Measurements from ENCODE around the gene VPS18.

DNA sequence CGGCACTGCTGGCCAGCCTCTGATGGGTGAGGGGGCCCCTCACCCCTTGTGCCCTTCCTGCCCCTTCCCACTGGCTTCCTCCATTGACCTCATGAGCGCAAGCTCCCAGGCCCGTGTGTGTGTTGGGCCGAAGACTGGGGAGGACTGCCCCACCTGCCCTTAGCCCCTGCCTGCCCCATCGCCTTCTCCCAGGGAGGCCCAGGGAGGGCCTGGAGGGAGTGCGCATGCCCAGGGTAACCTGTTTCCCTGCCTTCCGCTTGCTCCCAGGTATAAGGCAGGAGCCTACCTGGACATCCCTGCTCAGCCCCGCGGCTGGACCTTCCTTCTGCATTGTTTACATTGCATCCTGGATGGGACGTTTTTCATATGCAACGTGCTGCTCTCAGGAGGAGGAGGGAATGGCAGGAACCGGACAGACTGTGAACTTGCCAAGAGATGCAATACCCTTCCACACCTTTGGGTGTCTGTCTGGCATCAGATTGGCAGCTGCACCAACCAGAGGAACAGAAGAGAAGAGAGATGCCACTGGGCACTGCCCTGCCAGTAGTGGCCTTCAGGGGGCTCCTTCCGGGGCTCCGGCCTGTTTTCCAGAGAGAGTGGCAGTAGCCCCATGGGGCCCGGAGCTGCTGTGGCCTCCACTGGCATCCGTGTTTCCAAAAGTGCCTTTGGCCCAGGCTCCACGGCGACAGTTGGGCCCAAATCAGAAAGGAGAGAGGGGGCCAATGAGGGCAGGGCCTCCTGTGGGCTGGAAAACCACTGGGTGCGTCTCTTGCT, 43.7 kb downstream of the VPS18 start:
- TF ChIP-seq, protein P1, sequence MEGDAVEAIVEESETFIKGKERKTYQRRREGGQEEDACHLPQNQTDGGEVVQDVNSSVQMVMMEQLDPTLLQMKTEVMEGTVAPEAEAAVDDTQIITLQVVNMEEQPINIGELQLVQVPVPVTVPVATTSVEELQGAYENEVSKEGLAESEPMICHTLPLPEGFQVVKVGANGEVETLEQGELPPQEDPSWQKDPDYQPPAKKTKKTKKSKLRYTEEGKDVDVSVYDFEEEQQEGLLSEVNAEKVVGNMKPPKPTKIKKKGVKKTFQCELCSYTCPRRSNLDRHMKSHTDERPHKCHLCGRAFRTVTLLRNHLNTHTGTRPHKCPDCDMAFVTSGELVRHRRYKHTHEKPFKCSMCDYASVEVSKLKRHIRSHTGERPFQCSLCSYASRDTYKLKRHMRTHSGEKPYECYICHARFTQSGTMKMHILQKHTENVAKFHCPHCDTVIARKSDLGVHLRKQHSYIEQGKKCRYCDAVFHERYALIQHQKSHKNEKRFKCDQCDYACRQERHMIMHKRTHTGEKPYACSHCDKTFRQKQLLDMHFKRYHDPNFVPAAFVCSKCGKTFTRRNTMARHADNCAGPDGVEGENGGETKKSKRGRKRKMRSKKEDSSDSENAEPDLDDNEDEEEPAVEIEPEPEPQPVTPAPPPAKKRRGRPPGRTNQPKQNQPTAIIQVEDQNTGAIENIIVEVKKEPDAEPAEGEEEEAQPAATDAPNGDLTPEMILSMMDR (conservative IDR thresholded peaks at IDR 0.05; ENCODE audit: low read depth in 2 of 2), result peak; percentile 33 to 44
- TF ChIP-seq POLR2AphosphoS5 (IDR thresholded peaks at IDR 0.05; ENCODE audit: low read depth) (no peak), EZH2phosphoT487 (IDR thresholded peaks at IDR 0.05; ENCODE audit: unreplicated experiment) (no peak), REST (IDR thresholded peaks at IDR 0.05; ENCODE audit: unreplicated experiment) (no peak)
- TF ChIP-seq, protein P2, sequence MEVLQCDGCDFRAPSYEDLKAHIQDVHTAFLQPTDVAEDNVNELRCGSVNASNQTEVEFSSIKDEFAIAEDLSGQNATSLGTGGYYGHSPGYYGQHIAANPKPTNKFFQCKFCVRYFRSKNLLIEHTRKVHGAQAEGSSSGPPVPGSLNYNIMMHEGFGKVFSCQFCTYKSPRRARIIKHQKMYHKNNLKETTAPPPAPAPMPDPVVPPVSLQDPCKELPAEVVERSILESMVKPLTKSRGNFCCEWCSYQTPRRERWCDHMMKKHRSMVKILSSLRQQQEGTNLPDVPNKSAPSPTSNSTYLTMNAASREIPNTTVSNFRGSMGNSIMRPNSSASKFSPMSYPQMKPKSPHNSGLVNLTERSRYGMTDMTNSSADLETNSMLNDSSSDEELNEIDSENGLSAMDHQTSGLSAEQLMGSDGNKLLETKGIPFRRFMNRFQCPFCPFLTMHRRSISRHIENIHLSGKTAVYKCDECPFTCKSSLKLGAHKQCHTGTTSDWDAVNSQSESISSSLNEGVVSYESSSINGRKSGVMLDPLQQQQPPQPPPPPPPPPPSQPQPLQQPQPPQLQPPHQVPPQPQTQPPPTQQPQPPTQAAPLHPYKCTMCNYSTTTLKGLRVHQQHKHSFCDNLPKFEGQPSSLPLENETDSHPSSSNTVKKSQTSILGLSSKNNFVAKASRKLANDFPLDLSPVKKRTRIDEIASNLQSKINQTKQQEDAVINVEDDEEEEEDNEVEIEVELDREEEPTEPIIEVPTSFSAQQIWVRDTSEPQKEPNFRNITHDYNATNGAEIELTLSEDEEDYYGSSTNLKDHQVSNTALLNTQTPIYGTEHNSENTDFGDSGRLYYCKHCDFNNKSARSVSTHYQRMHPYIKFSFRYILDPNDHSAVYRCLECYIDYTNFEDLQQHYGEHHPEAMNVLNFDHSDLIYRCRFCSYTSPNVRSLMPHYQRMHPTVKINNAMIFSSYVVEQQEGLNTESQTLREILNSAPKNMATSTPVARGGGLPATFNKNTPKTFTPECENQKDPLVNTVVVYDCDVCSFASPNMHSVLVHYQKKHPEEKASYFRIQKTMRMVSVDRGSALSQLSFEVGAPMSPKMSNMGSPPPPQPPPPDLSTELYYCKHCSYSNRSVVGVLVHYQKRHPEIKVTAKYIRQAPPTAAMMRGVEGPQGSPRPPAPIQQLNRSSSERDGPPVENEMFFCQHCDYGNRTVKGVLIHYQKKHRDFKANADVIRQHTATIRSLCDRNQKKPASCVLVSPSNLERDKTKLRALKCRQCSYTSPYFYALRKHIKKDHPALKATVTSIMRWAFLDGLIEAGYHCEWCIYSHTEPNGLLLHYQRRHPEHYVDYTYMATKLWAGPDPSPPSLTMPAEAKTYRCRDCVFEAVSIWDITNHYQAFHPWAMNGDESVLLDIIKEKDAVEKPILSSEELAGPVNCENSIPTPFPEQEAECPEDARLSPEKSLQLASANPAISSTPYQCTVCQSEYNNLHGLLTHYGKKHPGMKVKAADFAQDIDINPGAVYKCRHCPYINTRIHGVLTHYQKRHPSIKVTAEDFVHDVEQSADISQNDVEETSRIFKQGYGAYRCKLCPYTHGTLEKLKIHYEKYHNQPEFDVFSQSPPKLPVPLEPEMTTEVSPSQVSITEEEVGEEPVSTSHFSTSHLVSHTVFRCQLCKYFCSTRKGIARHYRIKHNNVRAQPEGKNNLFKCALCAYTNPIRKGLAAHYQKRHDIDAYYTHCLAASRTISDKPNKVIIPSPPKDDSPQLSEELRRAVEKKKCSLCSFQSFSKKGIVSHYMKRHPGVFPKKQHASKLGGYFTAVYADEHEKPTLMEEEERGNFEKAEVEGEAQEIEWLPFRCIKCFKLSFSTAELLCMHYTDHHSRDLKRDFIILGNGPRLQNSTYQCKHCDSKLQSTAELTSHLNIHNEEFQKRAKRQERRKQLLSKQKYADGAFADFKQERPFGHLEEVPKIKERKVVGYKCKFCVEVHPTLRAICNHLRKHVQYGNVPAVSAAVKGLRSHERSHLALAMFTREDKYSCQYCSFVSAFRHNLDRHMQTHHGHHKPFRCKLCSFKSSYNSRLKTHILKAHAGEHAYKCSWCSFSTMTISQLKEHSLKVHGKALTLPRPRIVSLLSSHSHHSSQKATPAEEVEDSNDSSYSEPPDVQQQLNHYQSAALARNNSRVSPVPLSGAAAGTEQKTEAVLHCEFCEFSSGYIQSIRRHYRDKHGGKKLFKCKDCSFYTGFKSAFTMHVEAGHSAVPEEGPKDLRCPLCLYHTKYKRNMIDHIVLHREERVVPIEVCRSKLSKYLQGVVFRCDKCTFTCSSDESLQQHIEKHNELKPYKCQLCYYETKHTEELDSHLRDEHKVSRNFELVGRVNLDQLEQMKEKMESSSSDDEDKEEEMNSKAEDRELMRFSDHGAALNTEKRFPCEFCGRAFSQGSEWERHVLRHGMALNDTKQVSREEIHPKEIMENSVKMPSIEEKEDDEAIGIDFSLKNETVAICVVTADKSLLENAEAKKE (CRISPR knock-in tag; IDR thresholded peaks at IDR 0.05), result no peak
